NCI-H2227 (cell line): ENCODE measurements around the gene CDK10.
"Not testable (repeated sequence)": the region's sequence is repeated elsewhere in the genome, so short reads cannot be mapped to it uniquely, and the experiment has no call there.

Experiments
- DNase-seq: peaks from one replicate; lab custom pipeline; 2025; ENCODE audit not compliant: unreplicated experiment; lab: John Stamatoyannopoulos, UW

CDK10 gene

GRCh38 chr16:89686520-89687091 lies at the start of gene CDK10:
CDK10 (plus strand) TSS chr16:89686689; CDS start chr16:89686711, 22 bp downstream.
- peak; percentile 93 for DNase-seq

GRCh38 chr16:89637379-89637778 lies 49.1 kb upstream of the CDK10 start:
- DNase-seq = no peak

- DNase-seq = no peak
Observed at GRCh38 chr16:89638455-89638854, 48.0 kb upstream of the CDK10 start.

- DNase-seq = no peak
Observed at GRCh38 chr16:89639385-89639784, 47.1 kb upstream of the CDK10 start.

GRCh38 chr16:89641458-89642119 lies 44.9 kb upstream of the CDK10 start:
- DNase-seq = no peak

- DNase-seq = no peak
Observed at GRCh38 chr16:89642574-89642973, 43.9 kb upstream of the CDK10 start.

DNA sequence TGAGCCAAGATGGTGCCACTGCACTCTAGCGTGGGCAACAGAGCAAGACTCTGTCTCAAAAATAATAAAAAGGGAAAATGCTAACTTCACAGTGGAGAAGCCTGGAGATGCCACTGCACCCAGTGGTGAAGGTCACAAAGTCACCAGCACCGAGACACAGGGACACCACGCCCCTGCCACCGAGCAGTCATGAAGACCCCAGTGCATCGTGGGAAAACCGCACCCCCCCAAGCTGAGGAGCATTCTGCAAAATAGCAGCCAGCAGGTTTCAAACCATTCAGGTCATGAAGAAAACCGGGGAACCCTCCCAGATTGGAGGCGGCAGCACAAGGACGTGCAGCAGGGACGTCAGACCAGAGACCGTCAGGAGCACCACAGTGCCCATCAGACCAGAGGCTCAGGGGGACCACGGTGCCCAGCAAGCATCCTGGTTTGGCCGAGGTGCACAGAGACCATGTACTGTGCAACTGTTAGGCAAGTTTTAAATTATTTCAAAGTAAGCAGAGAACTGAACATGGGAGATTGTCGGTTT lies 42.7 kb upstream of the CDK10 start:
- no peak for DNase-seq

- DNase-seq = no peak
Observed at GRCh38 chr16:89645122-89645521, 41.4 kb upstream of the CDK10 start.

GRCh38 chr16:89646270-89646669 lies 40.2 kb upstream of the CDK10 start:
- no peak for DNase-seq

DNA sequence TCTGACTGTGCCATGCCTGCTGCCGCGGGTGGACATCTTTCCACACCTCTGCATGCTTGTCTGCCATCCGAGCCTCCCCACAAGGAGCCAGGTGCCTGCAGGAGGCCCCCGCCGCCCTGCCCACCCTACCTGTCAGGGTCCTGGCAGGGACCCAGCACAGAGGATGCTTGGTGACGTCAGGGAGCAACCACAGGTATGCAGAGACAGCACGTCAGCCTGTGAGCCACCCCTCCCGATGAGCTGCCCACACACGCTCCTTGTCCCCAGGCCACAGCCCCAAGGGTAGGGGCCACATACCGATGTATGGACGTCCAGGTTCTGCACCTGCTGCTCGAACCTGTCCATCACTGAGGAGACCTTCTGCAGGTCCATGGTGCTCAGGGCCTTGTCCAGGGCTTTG lies 39.6 kb upstream of the CDK10 start:
- DNase-seq = no peak

GRCh38 chr16:89651584-89651983 lies 34.9 kb upstream of the CDK10 start:
- no peak for DNase-seq

DNA sequence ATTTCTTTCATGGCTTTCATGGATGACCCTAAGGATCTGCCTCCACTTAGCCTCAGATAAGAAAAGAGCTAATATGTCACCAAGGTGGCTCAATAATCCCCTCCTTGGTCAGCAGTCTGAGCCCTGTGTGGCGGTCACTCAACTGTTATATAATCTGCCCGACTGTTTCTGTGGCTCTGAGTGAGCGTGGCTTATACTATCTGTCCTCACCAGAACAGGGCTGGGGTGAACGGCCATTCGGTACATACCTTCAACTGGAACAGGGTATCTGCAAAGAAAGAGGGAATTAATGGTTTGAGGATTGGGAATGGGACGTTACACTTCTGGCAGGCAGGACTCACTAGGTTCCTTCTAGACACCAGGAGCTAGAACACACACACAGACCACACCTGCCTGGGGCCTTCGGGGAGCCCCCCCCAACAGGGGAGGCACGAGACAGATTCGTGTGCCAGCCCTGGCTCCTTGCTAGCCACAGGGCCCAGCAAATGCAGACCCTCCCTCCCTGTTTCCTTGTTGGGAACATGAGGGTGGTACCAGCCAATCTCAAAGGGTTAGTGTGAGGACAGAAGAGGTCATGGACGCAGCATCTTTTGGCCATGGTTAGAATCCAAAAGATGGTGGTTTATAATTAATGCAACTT lies 32.7 kb upstream of the CDK10 start:
- no peak for DNase-seq

DNA sequence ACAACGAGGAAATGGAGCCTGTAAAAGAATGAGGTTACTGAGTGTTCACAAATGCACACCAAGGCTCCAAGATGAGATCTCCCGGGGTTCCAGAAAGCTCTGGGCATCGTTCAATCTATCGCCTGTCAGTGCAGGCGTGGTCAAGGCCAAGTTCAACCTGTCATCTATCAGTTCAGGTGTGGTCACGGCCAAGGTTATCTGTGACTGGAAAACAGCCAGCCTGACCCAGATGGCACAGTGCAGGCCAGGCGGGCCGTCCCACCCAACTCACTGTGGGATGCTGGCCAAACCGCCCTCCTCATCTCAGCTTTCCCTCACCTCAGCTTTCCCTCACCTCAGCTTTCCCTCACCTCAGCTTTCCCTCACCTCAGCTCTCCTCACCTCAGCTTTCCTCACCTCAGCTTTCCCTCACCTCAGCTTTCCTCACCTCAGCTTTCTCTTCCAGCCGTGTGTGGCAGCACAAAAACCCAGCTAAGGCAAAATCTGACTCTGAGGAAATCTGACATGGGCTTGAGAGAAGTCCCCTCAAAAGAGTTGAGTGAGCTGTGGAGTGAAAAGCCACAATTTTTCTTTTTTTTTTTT lies 31.3 kb upstream of the CDK10 start:
- no peak for DNase-seq

DNA sequence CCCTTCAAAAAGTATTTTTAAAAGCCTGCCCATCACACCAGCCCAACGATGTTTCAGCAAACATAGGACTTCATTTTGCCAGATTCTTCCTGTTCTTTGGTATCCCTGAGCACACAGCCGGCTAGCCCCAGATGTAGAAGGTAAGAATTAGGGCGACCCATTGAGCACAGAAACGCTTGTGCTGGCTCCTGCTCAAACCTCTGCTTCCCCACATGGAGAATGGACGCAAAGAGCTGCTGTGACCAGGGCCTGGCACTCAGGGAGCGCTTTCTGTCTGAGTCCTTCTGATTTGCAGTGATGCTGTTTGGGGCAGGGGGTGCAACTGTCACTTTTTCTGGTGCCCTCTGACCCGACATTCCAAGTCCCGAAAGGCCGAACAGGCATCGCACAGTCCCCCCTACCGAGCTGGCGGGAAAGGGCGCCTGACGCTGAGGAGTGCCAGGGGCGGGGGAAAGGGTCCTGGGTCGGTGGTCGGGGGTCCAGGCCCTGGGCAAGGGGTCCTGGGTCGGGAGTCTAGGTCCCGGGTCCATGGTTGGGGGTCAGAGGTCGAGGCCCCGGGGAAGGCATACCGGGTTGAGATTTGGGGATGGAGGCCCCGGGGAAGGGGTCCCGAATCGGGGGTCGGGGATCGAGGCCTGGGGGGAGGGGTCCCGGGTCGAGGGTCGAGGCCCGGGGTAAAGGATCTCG lies 29.9 kb upstream of the CDK10 start:
- no peak for DNase-seq

- peak; percentile 91 for DNase-seq
Observed at GRCh38 chr16:89657442-89658220, 28.9 kb upstream of the CDK10 start, which contains the start of the genes CHMP1A and SPATA33. CHMP1A (minus strand) TSS chr16:89657708; CDS start chr16:89657588, 120 bp downstream. SPATA33 (plus strand) TSS chr16:89657836; CDS start chr16:89657912, 76 bp downstream.

GRCh38 chr16:89658221-89658879 lies 28.1 kb upstream of the CDK10 start:
- DNase-seq = no peak

GRCh38 chr16:89660146-89660545 lies 26.3 kb upstream of the CDK10 start:
- no peak for DNase-seq

- DNase-seq = no peak
Observed at GRCh38 chr16:89661215-89661614, 25.3 kb upstream of the CDK10 start.

- DNase-seq = not testable (repeated sequence)
Observed at GRCh38 chr16:89664238-89664637, 22.3 kb upstream of the CDK10 start.

GRCh38 chr16:89667000-89667399 lies 19.5 kb upstream of the CDK10 start:
- DNase-seq = peak; percentile 9
